Neural cell (in vitro differentiated cells): ENCODE results near the gene C21orf58. TPM values are rescaled to one million over a fixed set of nuclear protein-coding genes. Genes with fewer than 3 reads are reported as not detected.

ENCODE experiments used
- H2AFZ ChIP-seq: fragments of 200-600, 300-800 bp; sonication (generic), shearing (Covaris generic); 2 replicates; pipeline ENCODE4 v1.6.0; 2014; ENCODE audit warnings: low read depth, mild to moderate bottlenecking, antibody characterized with exemption, low read length, moderate library complexity
- H3F3A ChIP-seq: fragments of 200-600 bp; shearing (Covaris generic); 2 replicates; pipeline ENCODE4 v1.6.1; 2016; ENCODE audit warnings: mild to moderate bottlenecking, moderate library complexity, mixed read lengths, antibody characterized with exemption, low read length; ENCODE audit not compliant: insufficient read depth, poor library complexity, severe bottlenecking
- H3K27ac ChIP-seq: fragments of 200-600, 300-800 bp; sonication (generic), shearing (Covaris generic); 2 replicates; pipeline ENCODE4 v1.5.1; 2014; ENCODE audit warnings: mild to moderate bottlenecking, low read length, moderate library complexity
- H3K27me3 ChIP-seq: fragments of 300-800, 200-600 bp; sonication (generic), shearing (Covaris generic); 2 replicates; pipeline ENCODE4 v1.6.0; 2014; ENCODE audit warnings: mild to moderate bottlenecking, low read depth, low read length, moderate library complexity; ENCODE audit not compliant: insufficient read depth
- H3K36me3 ChIP-seq: fragments of 300-800, 200-600 bp; sonication (generic), shearing (Covaris generic); 2 replicates; pipeline ENCODE4 v1.5.1; 2014; ENCODE audit warnings: mild to moderate bottlenecking, antibody characterized with exemption, low read length, moderate library complexity; ENCODE audit not compliant: insufficient read depth
- H3K4me2 ChIP-seq: fragments of 300-800, 200-600 bp; sonication (generic), shearing (Covaris generic); 2 replicates; pipeline ENCODE4 v1.6.0; 2014; ENCODE audit warnings: mild to moderate bottlenecking, low read length
- H3K4me3 ChIP-seq: fragments of 300-800, 200-600 bp; sonication (generic), shearing (Covaris generic); 2 replicates; pipeline ENCODE4 v1.5.1; 2014; ENCODE audit warnings: mild to moderate bottlenecking, low read length, moderate library complexity
- H3K79me2 ChIP-seq: fragments of 200-600 bp; shearing (Covaris generic); replicated peaks from 2 replicates; pipeline ENCODE4 v1.6.0; 2014; ENCODE audit warnings: mild to moderate bottlenecking, low read length, moderate library complexity; ENCODE audit not compliant: insufficient read depth
- H3K9ac ChIP-seq: fragments of 300-800, 200-600 bp; sonication (generic), shearing (Covaris generic); 2 replicates; pipeline ENCODE4 v1.6.1; 2016; ENCODE audit warnings: mild to moderate bottlenecking, low read length, mixed read lengths
- H3K9me2 ChIP-seq: fragments of 200-600 bp; shearing (Covaris generic); 2 replicates; pipeline ENCODE4 v1.6.1; 2016; ENCODE audit warnings: mild to moderate bottlenecking, low read length, mixed read lengths; ENCODE audit not compliant: insufficient read depth
- H3K9me3 ChIP-seq: fragments of 200-600, 300-800 bp; sonication (generic), shearing (Covaris generic); 2 replicates; pipeline ENCODE4 v1.6.1; 2016; ENCODE audit warnings: mild to moderate bottlenecking, mixed run types, low read length, moderate library complexity, mixed read lengths
- H4K20me1 ChIP-seq: fragments of 200-600 bp; shearing (Covaris generic); 2 replicates; pipeline ENCODE4 v1.6.1; 2016; ENCODE audit warnings: mild to moderate bottlenecking, mixed run types; ENCODE audit not compliant: insufficient read depth
- CTCF ChIP-seq: fragments of 450-650 bp; IDR thresholded peaks from 2 replicates; pipeline ENCODE4 v1.5.1; 2014; ENCODE audit warnings: antibody characterized with exemption, mild to moderate bottlenecking, moderate library complexity; ENCODE audit not compliant: poor library complexity, severe bottlenecking
- EP300 ChIP-seq: fragments of 450-650 bp; conservative IDR thresholded peaks from 2 replicates; pipeline ENCODE4 v1.6.1; 2014; ENCODE audit warnings: antibody characterized with exemption, mild to moderate bottlenecking, moderate library complexity; ENCODE audit not compliant: poor library complexity, severe bottlenecking
- EZH2 ChIP-seq: fragments of 200-600, 300-800 bp; shearing (Covaris generic), sonication (generic); IDR thresholded peaks from 2 replicates; pipeline ENCODE4 v1.6.1; 2014; ENCODE audit warnings: antibody characterized with exemption, low read length, borderline replicate concordance, mild to moderate bottlenecking; ENCODE audit not compliant: insufficient read depth, poor library complexity, severe bottlenecking
- MXI1 ChIP-seq: fragments of 450-650 bp; conservative IDR thresholded peaks from 2 replicates; pipeline ENCODE4 v1.6.1; 2014; ENCODE audit warnings: antibody characterized with exemption, mild to moderate bottlenecking; ENCODE audit not compliant: poor library complexity, severe bottlenecking
- POLR2AphosphoS5 ChIP-seq: IDR thresholded peaks from 2 replicates; pipeline ENCODE4 v1.6.1; 2012
- RAD21 ChIP-seq: fragments of 450-650 bp; conservative IDR thresholded peaks from 2 replicates; pipeline ENCODE4 v1.6.1; 2014; ENCODE audit warnings: antibody characterized with exemption, mild to moderate bottlenecking, moderate library complexity
- SMC3 ChIP-seq: fragments of 450-650 bp; conservative IDR thresholded peaks from 2 replicates; pipeline ENCODE4 v1.6.1; 2014; ENCODE audit warnings: antibody characterized with exemption, mild to moderate bottlenecking, moderate library complexity; ENCODE audit not compliant: poor library complexity
- TAF1 ChIP-seq: IDR thresholded peaks from 2 replicates; pipeline ENCODE4 v1.6.1; 2012; ENCODE audit warnings: low read depth
- polyA plus RNA-seq: library from polyadenylated mRNA; depleted of rRNA; stranded (reverse); fragments of >200 nt; gene quantifications from 2 replicates; pipeline ENCODE4 v1.2.3, GENCODE V29; 2014
- TF ChIP-seq, protein P1 (sequence below): IDR thresholded peaks from 2 replicates; pipeline ENCODE4 v1.6.1; 2012; ENCODE audit warnings: borderline replicate concordance

The C21orf58 gene
- polyA plus RNA-seq, 1 donor from 2014 or later: 3.0 TPM

- Histone ChIP-seq H3K79me2 (peaks cover 6% of the 10 kb centered on the region), H3K9ac (no peak overlapping the region), H3K27ac (no peak overlapping the region), H3K27me3 (no peaks in the 10 kb centered on the region), H3K9me3 (no peaks in the 10 kb centered on the region), H3F3A (no peaks in the 10 kb centered on the region), H3K4me2 (no peak overlapping the region), H4K20me1 (no peaks in the 10 kb centered on the region), H3K4me3 (no peak overlapping the region), H3K36me3 (no peaks in the 10 kb centered on the region), H3K9me2 (no peaks in the 10 kb centered on the region), H2AFZ (no peak overlapping the region)
- TF ChIP-seq CTCF: no peak
- TF ChIP-seq, protein P1, sequence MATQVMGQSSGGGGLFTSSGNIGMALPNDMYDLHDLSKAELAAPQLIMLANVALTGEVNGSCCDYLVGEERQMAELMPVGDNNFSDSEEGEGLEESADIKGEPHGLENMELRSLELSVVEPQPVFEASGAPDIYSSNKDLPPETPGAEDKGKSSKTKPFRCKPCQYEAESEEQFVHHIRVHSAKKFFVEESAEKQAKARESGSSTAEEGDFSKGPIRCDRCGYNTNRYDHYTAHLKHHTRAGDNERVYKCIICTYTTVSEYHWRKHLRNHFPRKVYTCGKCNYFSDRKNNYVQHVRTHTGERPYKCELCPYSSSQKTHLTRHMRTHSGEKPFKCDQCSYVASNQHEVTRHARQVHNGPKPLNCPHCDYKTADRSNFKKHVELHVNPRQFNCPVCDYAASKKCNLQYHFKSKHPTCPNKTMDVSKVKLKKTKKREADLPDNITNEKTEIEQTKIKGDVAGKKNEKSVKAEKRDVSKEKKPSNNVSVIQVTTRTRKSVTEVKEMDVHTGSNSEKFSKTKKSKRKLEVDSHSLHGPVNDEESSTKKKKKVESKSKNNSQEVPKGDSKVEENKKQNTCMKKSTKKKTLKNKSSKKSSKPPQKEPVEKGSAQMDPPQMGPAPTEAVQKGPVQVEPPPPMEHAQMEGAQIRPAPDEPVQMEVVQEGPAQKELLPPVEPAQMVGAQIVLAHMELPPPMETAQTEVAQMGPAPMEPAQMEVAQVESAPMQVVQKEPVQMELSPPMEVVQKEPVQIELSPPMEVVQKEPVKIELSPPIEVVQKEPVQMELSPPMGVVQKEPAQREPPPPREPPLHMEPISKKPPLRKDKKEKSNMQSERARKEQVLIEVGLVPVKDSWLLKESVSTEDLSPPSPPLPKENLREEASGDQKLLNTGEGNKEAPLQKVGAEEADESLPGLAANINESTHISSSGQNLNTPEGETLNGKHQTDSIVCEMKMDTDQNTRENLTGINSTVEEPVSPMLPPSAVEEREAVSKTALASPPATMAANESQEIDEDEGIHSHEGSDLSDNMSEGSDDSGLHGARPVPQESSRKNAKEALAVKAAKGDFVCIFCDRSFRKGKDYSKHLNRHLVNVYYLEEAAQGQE: no peak
- no peak for TF ChIP-seq MXI1
- TF ChIP-seq EP300: no peak
- TF ChIP-seq EZH2: no peak
- no peak for TF ChIP-seq TAF1
- no peak for TF ChIP-seq POLR2AphosphoS5
- no peak for TF ChIP-seq RAD21
- no peak for TF ChIP-seq SMC3
These were observed 20.7 kb upstream of the C21orf58 start for GRCh38 chr21:46344219-46344915.

GRCh38 chr21:46340998-46341397, 17.3 kb upstream of the C21orf58 start:
- H3K9ac ChIP-seq: no peak overlapping the region
- no peaks in the 10 kb centered on the region for H3K9me2 ChIP-seq
- H3K36me3 ChIP-seq: no peaks in the 10 kb centered on the region
- no peak for TF ChIP-seq SMC3
- TF ChIP-seq EZH2: no peak
- TF ChIP-seq TAF1: no peak
- TF ChIP-seq MXI1: no peak
- no peak for TF ChIP-seq EP300
- TF ChIP-seq POLR2AphosphoS5: no peak
- TF ChIP-seq, protein P1: no peak
- TF ChIP-seq RAD21: no peak
- no peak for TF ChIP-seq CTCF
- H3F3A ChIP-seq: no peaks in the 10 kb centered on the region
- H3K79me2 ChIP-seq: peaks cover 6% of the 10 kb centered on the region
- no peak overlapping the region for H3K4me2 ChIP-seq
- no peaks in the 10 kb centered on the region for H4K20me1 ChIP-seq
- no peak overlapping the region for H2AFZ ChIP-seq
- no peaks in the 10 kb centered on the region for H3K27me3 ChIP-seq
- no peak overlapping the region for H3K4me3 ChIP-seq
- H3K9me3 ChIP-seq: no peaks in the 10 kb centered on the region
- H3K27ac ChIP-seq: no peak overlapping the region
